PC-9 (cell line): ENCODE results near the gene GDPD4.

Experiments
- EZH2 ChIP-seq: fragments of 200-600 bp; sonication (generic); IDR thresholded peaks from 2 replicates; pipeline ENCODE4 v1.8.0; 2017; ENCODE audit warnings: antibody characterized with exemption, low read depth
- TF ChIP-seq, protein P1 (sequence below): fragments of 200-600 bp; sonication (generic); conservative IDR thresholded peaks from 2 replicates; pipeline ENCODE4 v1.6.1; 2017; ENCODE audit warnings: mixed run types, antibody characterized with exemption, mild to moderate bottlenecking, moderate library complexity

DNA sequence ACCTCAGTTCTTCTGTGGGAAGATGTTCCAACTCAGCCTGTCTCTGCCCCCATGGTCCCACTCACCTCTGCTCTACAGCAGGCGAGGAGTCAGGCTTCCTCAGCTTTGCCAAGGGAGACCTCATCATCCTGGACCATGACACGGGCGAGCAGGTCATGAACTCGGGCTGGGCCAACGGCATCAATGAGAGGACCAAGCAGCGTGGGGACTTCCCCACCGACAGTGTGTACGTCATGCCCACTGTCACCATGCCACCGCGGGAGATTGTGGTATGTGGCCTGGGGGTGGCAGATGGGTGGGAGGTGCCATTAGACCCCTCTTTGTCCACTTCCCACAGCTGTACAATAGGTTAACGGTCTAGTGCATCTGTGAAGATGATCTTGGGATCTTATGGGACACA, 100.1 kb downstream of the GDPD4 start:
- TF ChIP-seq, protein P1, sequence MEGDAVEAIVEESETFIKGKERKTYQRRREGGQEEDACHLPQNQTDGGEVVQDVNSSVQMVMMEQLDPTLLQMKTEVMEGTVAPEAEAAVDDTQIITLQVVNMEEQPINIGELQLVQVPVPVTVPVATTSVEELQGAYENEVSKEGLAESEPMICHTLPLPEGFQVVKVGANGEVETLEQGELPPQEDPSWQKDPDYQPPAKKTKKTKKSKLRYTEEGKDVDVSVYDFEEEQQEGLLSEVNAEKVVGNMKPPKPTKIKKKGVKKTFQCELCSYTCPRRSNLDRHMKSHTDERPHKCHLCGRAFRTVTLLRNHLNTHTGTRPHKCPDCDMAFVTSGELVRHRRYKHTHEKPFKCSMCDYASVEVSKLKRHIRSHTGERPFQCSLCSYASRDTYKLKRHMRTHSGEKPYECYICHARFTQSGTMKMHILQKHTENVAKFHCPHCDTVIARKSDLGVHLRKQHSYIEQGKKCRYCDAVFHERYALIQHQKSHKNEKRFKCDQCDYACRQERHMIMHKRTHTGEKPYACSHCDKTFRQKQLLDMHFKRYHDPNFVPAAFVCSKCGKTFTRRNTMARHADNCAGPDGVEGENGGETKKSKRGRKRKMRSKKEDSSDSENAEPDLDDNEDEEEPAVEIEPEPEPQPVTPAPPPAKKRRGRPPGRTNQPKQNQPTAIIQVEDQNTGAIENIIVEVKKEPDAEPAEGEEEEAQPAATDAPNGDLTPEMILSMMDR: no peak
- TF ChIP-seq EZH2: no peak
